Upper lobe of left lung (tissue), 4 donors: ENCODE data around the gene TBC1D14.

Experiments used
- POLR2A ChIP-seq, 4 donors: fragments of 450-650 bp; IDR thresholded peaks; one replicate each; pipeline ENCODE4 v1.5.1; 2016 to 2017; ENCODE audit warnings: antibody characterized with exemption in 4 of 4, mild to moderate bottlenecking in 2 of 4
- POLR2AphosphoS5 ChIP-seq, 2 donors: sonication (generic); formaldehyde crosslinking; IDR thresholded peaks; one replicate each; pipeline ENCODE4 v1.5.1; 2017; ENCODE audit warnings: antibody characterized with exemption in 2 of 2

- TF ChIP-seq POLR2AphosphoS5 (IDR thresholded peaks at IDR 0.05) (no peak), POLR2A (IDR thresholded peaks at IDR 0.05) (no peak)
These were observed 114.3 kb downstream of the TBC1D14 start for GRCh38 chr4:7023901-7024300.
